ENCODE data around the gene KRT14.
A peak's percentile ranks its signal among the peaks of the same experiment; 100 is the strongest.

Gene KRT14

GRCh38 chr17:41539979-41540701, 46.6 kb downstream of the KRT14 start:
- no peak overlapping the region for H3K4me3 ChIP-seq
- peak overlapping the region in 1 of 21 experiments; percentile 9 for H3K27ac ChIP-seq

DNA sequence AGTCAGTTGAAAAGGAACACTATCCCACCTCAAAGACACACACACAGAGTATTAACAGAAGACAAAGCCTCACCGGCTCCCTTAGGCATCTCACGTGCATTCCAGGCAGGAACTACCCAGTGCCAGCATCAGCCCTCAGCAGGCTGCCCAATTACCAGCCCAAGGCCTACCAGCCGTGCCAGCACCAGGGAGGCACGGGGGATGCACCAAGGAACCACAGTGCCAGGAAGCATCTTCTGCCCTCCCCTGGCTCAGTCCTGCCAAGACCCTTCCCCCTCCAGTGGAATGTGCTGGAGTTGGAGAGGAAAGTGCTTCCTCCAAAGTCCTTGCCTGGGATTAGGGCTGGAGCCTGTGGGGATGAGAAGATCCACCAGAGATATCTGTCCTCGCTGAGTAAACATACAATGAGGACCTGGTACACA, 47.6 kb downstream of the KRT14 start:
- H3K27ac ChIP-seq: peak overlapping the region in 3 of 21 experiments; percentile 4 to 63 (median 17)

DNA sequence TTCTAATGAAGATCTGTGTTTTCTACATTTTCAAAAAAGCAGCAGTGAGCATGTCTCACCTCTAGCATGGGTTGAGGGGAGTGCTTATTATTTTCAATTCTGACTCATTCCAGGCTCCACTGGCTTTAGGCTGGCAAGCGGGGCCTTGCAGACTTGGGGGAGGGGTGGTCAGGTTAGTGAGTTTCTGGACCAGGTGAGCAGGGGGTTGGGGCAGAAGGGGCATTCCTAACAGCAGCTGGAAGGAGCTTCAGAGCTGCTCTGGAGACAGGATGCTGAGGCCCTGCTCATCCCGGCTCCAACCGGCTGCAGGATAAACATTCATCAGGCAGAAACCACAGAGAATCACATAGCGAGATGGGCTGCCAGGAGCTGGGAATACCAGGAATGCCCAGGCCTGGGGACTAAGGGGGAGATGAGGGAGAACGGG, 48.1 kb downstream of the KRT14 start:
- Histone ChIP-seq H3K27ac (peak overlapping the region in 3 of 21 experiments; percentile 4 to 63 (median 17)), H3K4me3 (no peak overlapping the region)

More for the DNA sequence above, 47.6 kb downstream of the KRT14 start:
- no peak overlapping the region for H3K4me3 ChIP-seq

DNA sequence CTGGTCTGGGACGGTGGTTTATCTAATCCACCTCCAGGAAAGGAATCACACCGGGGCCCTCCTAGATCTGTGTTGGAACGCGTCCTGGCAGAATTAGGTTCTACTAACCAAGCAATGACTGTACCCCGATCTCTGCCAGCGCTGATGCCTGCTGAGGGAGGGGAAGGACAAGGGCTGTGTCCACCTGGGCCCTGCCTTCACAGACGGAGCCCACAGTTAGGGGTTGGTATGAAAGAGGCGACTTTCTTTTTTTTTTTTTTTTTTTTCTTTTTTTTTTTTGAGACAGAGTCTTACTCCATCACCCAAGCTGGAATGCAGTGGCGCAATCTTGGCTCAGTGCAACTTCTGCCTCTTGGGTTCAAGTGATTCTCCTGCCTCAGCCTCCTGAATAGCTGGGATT, 48.7 kb downstream of the KRT14 start:
- H3K27ac ChIP-seq: peak overlapping the region in 2 of 21 experiments; percentile 22 to 63
- H3K4me3 ChIP-seq: no peak overlapping the region

DNA sequence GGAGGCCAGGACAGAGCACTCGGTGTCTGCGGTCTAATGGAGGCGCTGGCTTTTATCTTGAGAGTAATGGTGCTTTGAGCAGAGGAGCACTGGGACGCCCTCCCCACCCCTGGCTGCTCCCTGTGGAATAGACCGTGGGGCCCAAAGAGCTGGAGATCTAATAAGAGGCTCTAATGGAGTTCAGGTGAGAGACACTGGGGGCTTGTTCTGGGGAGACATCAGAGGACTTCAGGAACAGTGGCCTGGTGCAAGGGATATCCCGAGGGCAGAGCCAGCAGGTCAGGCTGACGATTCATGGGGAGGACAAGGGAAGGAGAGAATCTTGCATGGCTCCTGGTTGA, 49.1 kb downstream of the KRT14 start:
- Histone ChIP-seq H3K27ac (peak overlapping the region in 2 of 21 experiments; percentile 22 to 63), H3K4me3 (no peak overlapping the region)

- H3K27ac ChIP-seq: peak overlapping the region in 2 of 21 experiments; percentile 22 to 63
- no peak overlapping the region for H3K4me3 ChIP-seq
Measured at GRCh38 chr17:41536741-41537613, 49.7 kb downstream of the KRT14 start.

- no peak overlapping the region for H3K27ac ChIP-seq
- H3K4me3 ChIP-seq: no peak overlapping the region
Measured at GRCh38 chr17:41535764-41536481, 50.8 kb downstream of the KRT14 start.

- Histone ChIP-seq H3K27ac (no peak overlapping the region), H3K4me3 (no peak overlapping the region)
Measured at GRCh38 chr17:41534899-41535546, 51.7 kb downstream of the KRT14 start.

DNA sequence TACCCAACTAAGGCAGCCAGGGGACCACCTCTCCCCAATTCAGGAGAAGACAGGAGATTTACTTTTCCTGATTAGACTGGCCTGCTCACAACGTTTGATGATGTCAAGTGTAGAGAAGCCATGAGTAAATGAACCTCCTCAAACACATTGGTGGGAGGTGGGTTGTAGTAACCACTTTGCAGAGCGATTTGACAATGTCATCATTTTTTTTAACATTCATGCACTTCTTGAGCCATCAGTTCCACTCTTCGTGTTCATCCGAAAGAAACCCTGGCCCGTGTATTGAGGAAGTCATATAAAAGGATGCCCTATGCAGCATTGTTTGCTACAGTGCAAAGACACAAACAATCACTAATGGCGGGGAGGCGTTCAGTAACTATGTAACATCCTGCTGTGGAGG, 53.1 kb downstream of the KRT14 start:
- Histone ChIP-seq H3K4me3 (no peak overlapping the region), H3K27ac (no peak overlapping the region)

DNA sequence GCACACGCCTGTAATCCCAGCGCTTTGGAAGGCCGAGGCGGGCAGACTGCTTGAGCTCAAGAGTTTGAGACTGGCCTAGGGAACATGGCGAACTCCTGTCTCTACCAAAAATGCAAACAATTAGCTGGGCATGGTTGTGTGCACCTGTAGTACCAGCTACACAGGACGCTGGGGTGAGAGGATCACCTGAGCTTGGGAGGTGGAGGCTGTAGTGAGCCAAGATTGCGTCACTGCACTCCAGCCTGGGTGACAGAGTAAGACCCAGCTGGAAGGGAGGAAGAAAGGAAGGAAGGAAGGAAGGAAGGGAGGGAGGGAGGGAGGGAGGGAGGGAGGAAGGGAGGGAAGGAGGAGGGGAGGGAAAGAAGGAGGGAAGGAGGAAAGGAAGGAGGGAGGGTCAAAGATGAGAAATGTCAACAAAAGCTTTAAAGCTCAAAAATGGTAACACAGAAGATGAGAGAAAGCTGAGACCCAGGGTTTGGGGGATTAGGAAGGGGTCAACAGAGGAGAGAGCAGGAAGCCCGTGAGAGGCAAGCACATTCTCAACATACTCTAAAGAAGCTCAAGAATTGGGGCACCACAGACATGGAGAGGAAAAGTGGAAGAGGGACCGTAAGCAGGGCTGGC, 53.6 kb downstream of the KRT14 start:
- H3K27ac ChIP-seq: no peak overlapping the region

More for the DNA sequence above, 53.6 kb downstream of the KRT14 start:
- no peak overlapping the region for H3K4me3 ChIP-seq
